ENCODE data around the gene ZBTB8B.
"Not testable (repeated sequence)": the region's sequence is repeated elsewhere in the genome, so short reads cannot be mapped to it uniquely, and the experiment has no call there.

ZBTB8B gene

DNA sequence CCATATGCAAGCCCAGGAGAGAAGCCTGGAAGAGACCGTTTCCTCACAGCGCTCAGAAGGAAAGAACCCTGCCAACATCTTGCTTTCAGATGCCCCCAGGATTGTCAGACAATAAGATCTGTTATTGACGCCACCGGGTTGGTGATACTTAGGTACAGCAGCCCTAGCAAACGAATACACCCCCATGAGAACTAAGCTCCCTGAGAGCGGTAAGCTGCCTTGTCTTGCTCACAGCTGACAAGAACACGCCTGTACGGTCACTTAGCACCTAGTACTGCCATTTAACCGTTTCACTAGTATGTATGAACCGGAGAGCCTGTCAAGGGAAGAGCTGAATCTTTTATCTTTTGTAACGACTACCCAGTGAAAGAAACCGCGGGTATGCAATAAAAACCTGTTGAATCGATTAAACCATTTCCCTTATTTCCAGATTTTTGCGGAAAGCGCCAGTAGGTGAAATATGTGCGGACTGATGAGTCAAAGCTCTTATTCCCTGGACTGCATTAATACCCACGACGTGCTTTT is 619 bp upstream of the ZBTB8B start:
- TF ChIP-seq, protein P1, sequence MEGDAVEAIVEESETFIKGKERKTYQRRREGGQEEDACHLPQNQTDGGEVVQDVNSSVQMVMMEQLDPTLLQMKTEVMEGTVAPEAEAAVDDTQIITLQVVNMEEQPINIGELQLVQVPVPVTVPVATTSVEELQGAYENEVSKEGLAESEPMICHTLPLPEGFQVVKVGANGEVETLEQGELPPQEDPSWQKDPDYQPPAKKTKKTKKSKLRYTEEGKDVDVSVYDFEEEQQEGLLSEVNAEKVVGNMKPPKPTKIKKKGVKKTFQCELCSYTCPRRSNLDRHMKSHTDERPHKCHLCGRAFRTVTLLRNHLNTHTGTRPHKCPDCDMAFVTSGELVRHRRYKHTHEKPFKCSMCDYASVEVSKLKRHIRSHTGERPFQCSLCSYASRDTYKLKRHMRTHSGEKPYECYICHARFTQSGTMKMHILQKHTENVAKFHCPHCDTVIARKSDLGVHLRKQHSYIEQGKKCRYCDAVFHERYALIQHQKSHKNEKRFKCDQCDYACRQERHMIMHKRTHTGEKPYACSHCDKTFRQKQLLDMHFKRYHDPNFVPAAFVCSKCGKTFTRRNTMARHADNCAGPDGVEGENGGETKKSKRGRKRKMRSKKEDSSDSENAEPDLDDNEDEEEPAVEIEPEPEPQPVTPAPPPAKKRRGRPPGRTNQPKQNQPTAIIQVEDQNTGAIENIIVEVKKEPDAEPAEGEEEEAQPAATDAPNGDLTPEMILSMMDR (conservative IDR thresholded peaks at IDR 0.05; ENCODE audit: low read depth, low read length) = no peak
- DNase-seq (ENCODE audit: low read depth) = no peak
- H3K4me3 ChIP-seq (ENCODE audit: low read length) = peak overlapping the region; percentile 75

DNA sequence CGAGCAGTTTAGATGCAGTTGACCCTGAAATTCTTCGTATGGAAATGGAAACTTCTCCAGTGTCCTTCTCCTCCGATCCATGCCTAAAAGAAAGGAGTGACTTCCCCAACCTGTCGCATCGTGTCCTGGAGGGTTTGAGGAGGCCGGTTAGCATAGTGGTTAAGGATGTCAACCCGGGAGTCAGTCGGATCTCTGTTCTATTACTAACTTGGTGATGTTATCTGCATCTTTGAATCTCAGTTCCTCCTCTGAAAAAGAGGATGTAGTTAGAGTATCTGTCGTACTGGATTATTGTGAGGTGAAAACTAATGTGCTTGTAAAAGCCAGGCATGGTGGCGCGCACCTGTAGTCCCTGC is 684 bp downstream of the ZBTB8B start:
- peak overlapping the region; percentile 75 for H3K4me3 ChIP-seq (ENCODE audit: low read length)
- TF ChIP-seq, protein P1 (conservative IDR thresholded peaks at IDR 0.05; ENCODE audit: low read depth, low read length) = no peak
- DNase-seq (ENCODE audit: low read depth) = no peak

DNA sequence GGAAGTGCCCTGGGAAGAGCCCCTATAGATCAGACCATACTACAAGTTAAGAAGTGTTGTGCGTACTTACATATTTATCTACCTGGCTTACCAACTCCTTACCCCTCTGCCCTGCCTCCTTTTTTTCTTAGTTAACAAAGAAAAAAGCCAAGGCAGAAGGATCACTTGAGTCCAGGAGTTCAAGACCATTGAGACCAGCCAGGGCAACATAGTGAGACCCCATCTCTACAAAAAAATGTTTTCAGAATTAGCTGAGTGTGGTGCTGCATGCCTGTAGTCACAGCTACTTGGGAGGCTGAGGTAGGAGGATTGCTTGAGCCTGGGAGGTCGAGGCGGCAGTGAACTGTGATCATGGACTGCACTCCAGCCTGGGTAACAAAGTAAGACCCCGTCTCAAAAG is 1.9 kb downstream of the ZBTB8B start:
- no peak overlapping the region for H3K4me3 ChIP-seq (ENCODE audit: low read length)
- DNase-seq (ENCODE audit: low read depth) = no peak
- TF ChIP-seq, protein P1 (conservative IDR thresholded peaks at IDR 0.05; ENCODE audit: low read depth, low read length) = no peak

GRCh38 chr1:32468791-32469190 is 3.9 kb downstream of the ZBTB8B start:
- H3K4me3 ChIP-seq (ENCODE audit: low read length) = no peak overlapping the region
- no peak for DNase-seq (ENCODE audit: low read depth)
- TF ChIP-seq, protein P1 (conservative IDR thresholded peaks at IDR 0.05; ENCODE audit: low read depth, low read length) = no peak

DNA sequence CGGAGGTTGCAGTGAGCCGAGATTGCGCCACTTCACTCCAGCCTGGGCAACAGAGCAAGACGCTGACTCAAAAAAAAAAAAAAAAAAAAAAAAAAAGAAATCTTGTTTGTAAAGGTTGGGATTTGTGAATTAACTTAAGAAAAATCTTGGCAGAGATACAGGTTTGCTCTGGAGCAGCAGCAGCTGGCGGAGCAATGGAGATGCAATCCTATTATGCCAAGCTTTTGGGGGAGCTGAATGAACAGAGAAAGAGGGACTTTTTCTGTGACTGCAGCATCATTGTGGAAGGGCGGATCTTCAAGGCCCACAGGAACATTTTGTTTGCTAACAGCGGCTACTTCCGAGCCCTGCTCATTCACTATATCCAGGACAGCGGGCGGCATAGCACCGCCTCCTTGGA is 5.6 kb downstream of the ZBTB8B start:
- DNase-seq (ENCODE audit: low read depth) = no peak
- TF ChIP-seq, protein P1 (conservative IDR thresholded peaks at IDR 0.05; ENCODE audit: low read depth, low read length) = no peak
- no peak overlapping the region for H3K4me3 ChIP-seq (ENCODE audit: low read length)

- no peak for DNase-seq (ENCODE audit: low read depth)
- H3K4me3 ChIP-seq (ENCODE audit: low read length) = no peak overlapping the region
- TF ChIP-seq, protein P1 (conservative IDR thresholded peaks at IDR 0.05; ENCODE audit: low read depth, low read length) = peak; percentile 26
These were observed 6.3 kb downstream of the ZBTB8B start for GRCh38 chr1:32470991-32471694.

- no peak for DNase-seq (ENCODE audit: low read depth)
- H3K4me3 ChIP-seq (ENCODE audit: low read length) = no peak overlapping the region
- TF ChIP-seq, protein P1 (conservative IDR thresholded peaks at IDR 0.05; ENCODE audit: low read depth, low read length) = no peak
These were observed 7.0 kb downstream of the ZBTB8B start for GRCh38 chr1:32471695-32472362.

DNA sequence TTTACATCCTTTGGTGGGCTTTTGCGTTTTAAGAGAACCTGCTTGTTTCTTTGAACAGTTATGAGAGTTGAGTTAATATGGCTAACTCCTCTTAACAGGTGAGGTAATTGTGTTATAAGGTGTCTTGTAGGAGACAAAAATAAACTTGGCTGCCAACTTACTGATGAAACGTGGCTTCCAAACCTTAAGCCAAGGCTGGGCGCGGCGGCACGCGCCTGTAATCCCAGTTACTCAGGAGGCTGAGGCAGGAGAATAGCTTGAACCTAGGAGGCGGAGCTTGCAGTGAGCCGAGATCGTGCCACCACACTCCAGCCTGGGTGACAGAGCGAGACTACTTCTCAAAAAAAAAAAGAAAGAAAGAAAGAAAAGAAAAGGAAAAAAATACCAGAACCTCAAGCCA is 8.1 kb downstream of the ZBTB8B start:
- H3K4me3 ChIP-seq (ENCODE audit: low read length); DNase-seq (ENCODE audit: low read depth): not testable (repeated sequence)
